GM12878 (cell line): ENCODE data around the gene TEKT3. TPM values are rescaled to one million over a fixed set of nuclear protein-coding genes. Genes with fewer than 3 reads are reported as not detected.

Source experiments
- ATAC-seq: fragments of 200-7000 bp; cut with Tn5 transposase; 3 replicates; pipeline ENCODE4 v1.9.1; 2020; ENCODE audit warnings: mild to moderate bottlenecking, moderate library complexity
- BruUV-seq: library from RNA; stranded (reverse); fragments of 400-500 nt; replicated peaks from 2 replicates; lab custom pipeline; 2021; lab: Mats Ljungman, UMichigan
- CTCF ChIA-PET: fragments of 300-600 bp; sonication (Branson Sonifier 250); formaldehyde crosslinking; extraction: SDS; loops from one replicate; lab custom pipeline; 2021; ENCODE audit warnings: inconsistent platforms; lab: Yijun Ruan, JAX
- POLR2A ChIA-PET: fragments of 350-600 bp; formaldehyde crosslinking; extraction: SDS; loops from one replicate; lab custom pipeline; 2021; ENCODE audit warnings: inconsistent platforms; lab: Charles Lee
- RAD21 ChIA-PET: fragments of 300-600 bp; sonication (Branson Sonifier 250); formaldehyde crosslinking; loops from one replicate; lab custom pipeline; 2023; ENCODE audit warnings: antibody characterized with exemption; ENCODE audit not compliant: unreplicated experiment; lab: Charles Lee
- SMC1A ChIA-PET: fragments of 300-600 bp; sonication (Branson Sonifier 250); formaldehyde crosslinking; loops from one replicate; lab custom pipeline; 2023; ENCODE audit not compliant: unreplicated experiment, uncharacterized antibody; lab: Charles Lee
- DNase-seq: peaks from one replicate; pipeline ENCODE4 v3.0.0-alpha.2; 2011; ENCODE audit warnings: low read depth, low spot score
- FAIRE-seq: peaks from 3 replicates; lab custom pipeline; 2011; peaks lifted over from hg19 to GRCh38; lab: Jason Lieb, UNC
- H2AFZ ChIP-seq: 2 replicates; pipeline ENCODE4 v1.6.0; 2011; ENCODE audit warnings: low read depth, low read length, control low read depth; ENCODE audit not compliant: control insufficient read depth
- H3K27ac ChIP-seq: 2 replicates; pipeline ENCODE4 v1.5.1; 2011; ENCODE audit warnings: control low read depth; ENCODE audit not compliant: control insufficient read depth, insufficient read depth
- H3K27me3 ChIP-seq, 2 experiments: replicated peaks in 1 of 2; 2 replicates each; pipeline versions ENCODE4 v1.6.0 to v1.6.1; 2011; ENCODE audit warnings: low read length in 1 of 2; ENCODE audit not compliant: control insufficient read depth in 2 of 2, insufficient read depth in 2 of 2
- H3K36me3 ChIP-seq, 2 experiments: 2 replicates each; pipeline ENCODE4 v1.5.1; 2011; ENCODE audit warnings: low read length in 1 of 2; ENCODE audit not compliant: control insufficient read depth in 2 of 2, insufficient read depth in 2 of 2
- H3K4me1 ChIP-seq: 2 replicates; pipeline ENCODE4 v1.6.1; 2011; ENCODE audit warnings: mild to moderate bottlenecking, low read length, moderate library complexity, mixed read lengths; ENCODE audit not compliant: control insufficient read depth, insufficient read depth
- H3K4me2 ChIP-seq: 2 replicates; pipeline ENCODE4 v1.6.0; 2011; ENCODE audit warnings: control low read depth; ENCODE audit not compliant: control insufficient read depth, insufficient read depth
- H3K4me3 ChIP-seq: fragments of 200-600 bp; sonication (generic); 2 replicates; pipeline ENCODE4 v1.5.1; 2016
- H3K79me2 ChIP-seq: 2 replicates; pipeline ENCODE4 v1.6.0; 2011; ENCODE audit warnings: low read length; ENCODE audit not compliant: control insufficient read depth, insufficient read depth
- H3K9ac ChIP-seq: 2 replicates; pipeline ENCODE4 v1.8.0; 2011; ENCODE audit warnings: low read length, control low read depth, mixed read lengths; ENCODE audit not compliant: control insufficient read depth, insufficient read depth
- H3K9me3 ChIP-seq: replicated peaks from 3 replicates; pipeline ENCODE4 v1.5.1; 2011; ENCODE audit warnings: mild to moderate bottlenecking, low read length; ENCODE audit not compliant: control insufficient read depth, insufficient read depth
- H4K20me1 ChIP-seq: 2 replicates; pipeline ENCODE4 v1.6.0; 2011; ENCODE audit not compliant: control insufficient read depth, insufficient read depth
- ASH2L ChIP-seq: fragments of 300-600, 200-600 bp; sonication (generic); IDR thresholded peaks from 2 replicates; pipeline ENCODE4 v1.6.1; 2017; ENCODE audit warnings: low read depth, mild to moderate bottlenecking, borderline replicate concordance
- ATF7 ChIP-seq: fragments of 450-650 bp; IDR thresholded peaks from 2 replicates; pipeline ENCODE4 v1.6.1; 2016; ENCODE audit warnings: low read depth, mild to moderate bottlenecking
- BCL3 ChIP-seq: IDR thresholded peaks from 2 replicates; pipeline ENCODE4 v1.6.1; 2011; ENCODE audit warnings: borderline replicate concordance, low read depth, mild to moderate bottlenecking, moderate library complexity, low read length; ENCODE audit not compliant: insufficient read depth, poor library complexity, severe bottlenecking
- CBX5 ChIP-seq: sonication (generic); IDR thresholded peaks from 2 replicates; pipeline ENCODE4 v1.6.1; 2016; ENCODE audit warnings: low read depth, moderate library complexity, mild to moderate bottlenecking, inconsistent platforms
- E2F8 ChIP-seq: fragments of 450-650 bp; IDR thresholded peaks from 2 replicates; pipeline ENCODE4 v1.6.1; 2018; ENCODE audit warnings: mild to moderate bottlenecking, low read depth, moderate library complexity; ENCODE audit not compliant: partially characterized antibody
- HCFC1 ChIP-seq: fragments of 150-350 bp; IDR thresholded peaks from 2 replicates; pipeline ENCODE4 v1.6.1; 2014; ENCODE audit warnings: low read length
- NFYB ChIP-seq: IDR thresholded peaks from 2 replicates; pipeline ENCODE4 v1.6.1; 2011; ENCODE audit warnings: low read depth, mild to moderate bottlenecking, low read length, improper control_type of control experiment, moderate library complexity; ENCODE audit not compliant: insufficient read depth
- NR2C1 ChIP-seq: fragments of 450-650 bp; IDR thresholded peaks from 2 replicates; pipeline ENCODE4 v1.6.1; 2017; ENCODE audit warnings: antibody characterized with exemption, mild to moderate bottlenecking, moderate library complexity
- SIN3A ChIP-seq: IDR thresholded peaks from 2 replicates; pipeline ENCODE4 v1.6.1; 2012; ENCODE audit warnings: low read depth, low read length, improper control_type of control experiment
- TCF3 ChIP-seq: IDR thresholded peaks from 2 replicates; pipeline ENCODE4 v1.6.1; 2012; ENCODE audit warnings: low read depth, mild to moderate bottlenecking, low read length, borderline replicate concordance; ENCODE audit not compliant: insufficient read depth
- ZSCAN29 ChIP-seq: fragments of 450-650 bp; IDR thresholded peaks from 2 replicates; pipeline ENCODE4 v1.6.1; 2017; ENCODE audit warnings: mild to moderate bottlenecking, moderate library complexity
- WGBS: methylation state at CpG from one replicate; pipeline ENCODE4 v1.1.6; 2016; ENCODE audit warnings: low lambda C conversion rate; ENCODE audit not compliant: insufficient replicate concordance, insufficient coverage; ENCODE audit errors: missing lambda C conversion rate; 5-methylcytosine and 5-hydroxymethylcytosine counted together
- in situ Hi-C: fragments of 300-500 bp; cut with MboI; formaldehyde crosslinking; loops from 9 replicates; pipeline ENCODE4 v1.14.3; 2018; ENCODE audit warnings: mixed read lengths
- intact Hi-C: fragments of 100-400 bp; cut with micrococcal nuclease; formaldehyde crosslinking; loops from one replicate; pipeline ENCODE4 v1.14.2; 2022; ENCODE audit not compliant: unreplicated experiment
- polyA plus RNA-seq, 11 experiments: library from polyadenylated mRNA; depleted of rRNA in 4 of 11; unstranded in 6 of 11; stranded (reverse) in 5 of 11; fragments of >200 nt; fragmentation: Nextera tagmentation in 4 of 11; fragmentation: Illumina TruSeq in 1 of 11; extraction: Ambion mirVana in 4 of 11; extraction: Trizol in 1 of 11; gene quantifications; 1 replicate in 1 of 11; 2 replicates in 10 of 11; pipeline versions ENCODE4 v1.2.1 to v1.2.3, GENCODE V29; 2011 to 2016; ENCODE audit warnings: inconsistent platforms in 2 of 11, missing spikeins in 2 of 11, low read depth in 1 of 11
- total RNA-seq, 4 experiments: library from RNA; depleted of rRNA in 3 of 4; stranded (reverse); fragments of >200 nt in 3 of 4; fragmentation: Illumina TruSeq in 1 of 4; extraction: Trizol in 1 of 4; gene quantifications; 2 replicates each; pipeline versions ENCODE4 v1.2.1 to v1.2.3, GENCODE V29; 2013 to 2021

Gene TEKT3
- total and polyA plus RNA-seq, 10 of the 15 experiments (the other 5 are each of a cell fraction or from before 2014, with no cell fraction given), result 0.15 TPM; not detected in 9

DNA sequence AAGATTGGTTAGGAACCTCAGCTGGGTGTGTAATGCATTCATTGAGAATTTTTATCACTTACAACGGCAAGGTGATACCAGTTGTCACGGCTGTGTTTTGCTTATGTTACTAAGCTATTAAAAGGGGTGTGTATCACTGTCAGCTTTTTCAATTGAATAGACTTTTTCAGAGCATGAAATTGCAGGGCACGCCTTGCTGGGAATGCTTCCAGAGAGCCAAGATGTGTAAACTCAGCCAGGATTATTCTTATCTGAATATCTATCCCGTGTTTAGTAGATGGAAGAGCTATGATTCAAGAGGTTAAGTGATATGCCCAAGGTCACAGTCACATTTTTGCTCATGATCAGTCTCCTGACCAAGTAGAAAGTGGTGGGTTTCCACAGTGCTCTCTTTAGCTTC is 6.6 kb upstream of the TEKT3 start (continued):
- TF ChIP-seq E2F8 (no peak), ATF7 (no peak), CBX5 (no peak)

DNA sequence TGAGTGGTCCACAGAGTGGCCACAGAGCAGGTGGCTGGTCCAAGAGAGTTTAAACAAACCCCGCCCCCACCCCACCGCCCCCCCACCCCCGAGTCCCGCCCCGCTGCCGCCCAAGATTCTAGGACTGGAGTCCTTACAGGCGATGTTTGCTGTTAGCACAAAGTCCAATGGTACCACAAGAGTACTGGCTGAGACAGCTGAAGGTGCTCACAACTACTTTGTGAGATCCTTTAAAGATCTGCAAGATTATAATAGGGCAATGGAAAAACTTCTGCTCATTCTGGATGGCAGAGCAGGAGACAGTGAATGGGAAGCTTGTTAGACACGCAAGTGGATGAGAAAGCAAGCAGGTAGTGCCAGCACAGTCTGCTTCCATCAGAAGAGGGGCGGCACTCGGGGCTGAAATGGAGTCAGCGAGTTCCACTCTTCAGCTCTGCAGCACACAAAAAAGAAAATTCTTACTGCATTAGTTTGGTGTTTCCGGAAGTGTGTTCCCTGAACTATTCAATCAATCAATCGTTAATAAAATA is 4.7 kb upstream of the TEKT3 start:
- intact Hi-C loops, result no loop called here

More for the DNA sequence above, 4.7 kb upstream of the TEKT3 start:
- no TSS peak for BruUV-seq
- Histone ChIP-seq H3K27ac (no peak overlapping the region), H3K4me3 (no peak overlapping the region), H4K20me1 (no peaks in the 10 kb centered on the region), H3K4me2 (no peak overlapping the region), H2AFZ (no peak overlapping the region), H3K4me1 (no peaks in the 10 kb centered on the region), H3K9me3 (no peaks in the 10 kb centered on the region), H3K79me2 (no peaks in the 10 kb centered on the region), H3K36me3 (no peaks in the 10 kb centered on the region), H3K9ac (no peak overlapping the region), H3K27me3 (peaks cover 0 to 1% of the 10 kb centered on the region in 2 experiments; a peak in 2 of 4 replicates)
- in situ Hi-C loops, result loop anchor here (5.0 kb wide), 1 partner anchor 51 kb away; no protein-coding TSS in a partner anchor
- FAIRE-seq (no peak), DNase-seq (no peak), ATAC-seq (no peak)
- TF ChIP-seq NFYB (no peak), NR2C1 (no peak), BCL3 (no peak), TCF3 (no peak), ASH2L (no peak), HCFC1 (no peak), ZSCAN29 (no peak), SIN3A (no peak)
- POLR2A ChIA-PET, result no interaction called here
- CTCF ChIA-PET, result no interaction called here
- RAD21 ChIA-PET, result no interaction called here
- WGBS, result 30% methylated on average over 12 of the region's 13 CpGs
- SMC1A ChIA-PET, result no interaction called here
